Liver (tissue), 9 donors: Measurements from ENCODE around the gene E2F4. TPM values are rescaled to one million over a fixed set of nuclear protein-coding genes. Genes with fewer than 3 reads are reported as not detected.

Experiments
- DNase-seq: peaks from one replicate; pipeline ENCODE4 v3.0.0-alpha.2; 2017; ENCODE audit warnings: low spot score
- H3K27ac ChIP-seq, 2 donors: one replicate each; pipeline ENCODE4 v1.7.0; 2013; ENCODE audit warnings: inconsistent platforms in 2 of 2, low read length in 2 of 2, control low read depth in 1 of 2, low read depth in 1 of 2, mild to moderate bottlenecking in 1 of 2
- H3K27me3 ChIP-seq, 4 donors: one replicate each; pipeline versions ENCODE4 v1.6.1 to v1.7.0; 2013; ENCODE audit warnings: low read length in 3 of 4, inconsistent platforms in 1 of 4, mild to moderate bottlenecking in 1 of 4, moderate library complexity in 1 of 4; ENCODE audit not compliant: control insufficient read depth in 4 of 4, insufficient read depth in 4 of 4
- H3K36me3 ChIP-seq, 4 donors: one replicate each; pipeline versions ENCODE4 v1.6.1 to v1.7.0; 2013; ENCODE audit warnings: low read length in 3 of 4, mild to moderate bottlenecking in 3 of 4, low read depth in 1 of 4, moderate library complexity in 1 of 4; ENCODE audit not compliant: control insufficient read depth in 4 of 4, insufficient read depth in 3 of 4
- H3K4me1 ChIP-seq, 4 donors: one replicate each; pipeline versions ENCODE4 v1.6.1 to v1.7.0; 2013; ENCODE audit warnings: low read length in 3 of 4, mild to moderate bottlenecking in 3 of 4, moderate library complexity in 1 of 4; ENCODE audit not compliant: control insufficient read depth in 4 of 4, insufficient read depth in 4 of 4
- H3K4me3 ChIP-seq, 3 donors: one replicate each; pipeline versions ENCODE4 v1.6.1 to v1.7.0; 2013; ENCODE audit warnings: low read length in 3 of 3, control low read depth in 1 of 3, low read depth in 1 of 3, mild to moderate bottlenecking in 1 of 3
- H3K9ac ChIP-seq, 2 donors: one replicate each; pipeline ENCODE4 v1.7.0; 2013; ENCODE audit warnings: low read length in 2 of 2, mild to moderate bottlenecking in 2 of 2, moderate library complexity in 2 of 2, control low read depth in 1 of 2, low read depth in 1 of 2
- H3K9me3 ChIP-seq, 4 donors: one replicate each; pipeline versions ENCODE4 v1.6.1 to v1.7.0; 2013; ENCODE audit warnings: low read length in 3 of 4; ENCODE audit not compliant: control insufficient read depth in 4 of 4
- ATF3 ChIP-seq: IDR thresholded peaks from 2 replicates; pipeline ENCODE4 v1.6.1; 2016; ENCODE audit warnings: antibody characterized with exemption
- CTCF ChIP-seq: fragments of 150-350 bp; IDR thresholded peaks from 2 replicates; pipeline ENCODE4 v1.5.1; 2017; ENCODE audit warnings: improper control_type of control experiment, low read depth, low read length; ENCODE audit not compliant: missing input control
- EGR1 ChIP-seq, 2 donors: IDR thresholded peaks; 2 replicates each; pipeline ENCODE4 v1.6.1; 2016 to 2018; ENCODE audit warnings: antibody characterized with exemption in 2 of 2, low read depth in 2 of 2
- FOXA1 ChIP-seq: IDR thresholded peaks from 2 replicates; pipeline ENCODE4 v1.6.1; 2016; ENCODE audit warnings: antibody characterized with exemption
- HNF4G ChIP-seq: IDR thresholded peaks from 2 replicates; pipeline ENCODE4 v1.6.1; 2016; ENCODE audit warnings: antibody characterized with exemption
- JUND ChIP-seq, 2 donors: IDR thresholded peaks; 2 replicates each; pipeline ENCODE4 v1.6.1; 2016; ENCODE audit warnings: antibody characterized with exemption in 2 of 2
- RAD21 ChIP-seq, 2 donors: IDR thresholded peaks; 2 replicates each; pipeline ENCODE4 v1.6.1; 2016; ENCODE audit warnings: antibody characterized with exemption in 2 of 2, mild to moderate bottlenecking in 2 of 2
- REST ChIP-seq: IDR thresholded peaks from 2 replicates; pipeline ENCODE4 v1.6.1; 2016; ENCODE audit warnings: antibody characterized with exemption, mild to moderate bottlenecking
- SP1 ChIP-seq: IDR thresholded peaks from 2 replicates; pipeline ENCODE4 v1.6.1; 2018; ENCODE audit warnings: antibody characterized with exemption, mild to moderate bottlenecking
- TAF1 ChIP-seq: conservative IDR thresholded peaks from 2 replicates; pipeline ENCODE4 v1.6.1; 2016; ENCODE audit warnings: antibody characterized with exemption, mild to moderate bottlenecking
- YY1 ChIP-seq: IDR thresholded peaks from 2 replicates; pipeline ENCODE4 v1.6.1; 2016; ENCODE audit warnings: antibody characterized with exemption, mild to moderate bottlenecking
- WGBS: extraction: QIAGEN DNeasy Blood & Tissue Kit; methylation state at CpG from one replicate; pipeline ENCODE4 v1.1.7; 2013; 5-methylcytosine and 5-hydroxymethylcytosine counted together
- polyA plus RNA-seq, 2 donors: library from polyadenylated mRNA; stranded (reverse) in 1 of 2; unstranded in 1 of 2; fragments of 200-250 nt in 1 of 2; fragments of >200 nt in 1 of 2; fragmentation: Nextera tagmentation in 1 of 2; extraction: Ambion mirVana in 1 of 2; gene quantifications; one replicate each; pipeline versions ENCODE4 v1.2.1 to v1.2.3, GENCODE V29; 2013 to 2015
- total RNA-seq, 2 donors: library from RNA; depleted of rRNA; stranded (reverse); fragments of >200 nt; gene quantifications; one replicate each; pipeline ENCODE4 v1.2.3, GENCODE V29; 2014
- donor health status: healthy.
- donor health status: healthy.
- donor health status: healthy.
- donor health status: healthy.
- donor health status: healthy.

E2F4 gene
- total and polyA plus RNA-seq, 4 donors: 18.1 to 107 (median 30.0) TPM

- Histone ChIP-seq H3K9ac (no peak within 1 kb of the TSS), H3K27me3 (no peaks in the 10 kb centered on the region), H3K27ac (no peak within 1 kb of the TSS), H3K36me3 (peaks cover 22 to 64% (median 28%) of the 10 kb centered on the region in 4 donors), H3K9me3 (no peaks in the 10 kb centered on the region), H3K4me1 (peaks cover 0 to 17% (median 6%) of the 10 kb centered on the region in 4 donors), H3K4me3 (peak within 1 kb of the TSS; percentile 35 to 74 (median 49))
- no peak for DNase-seq
- WGBS: 28% methylated on average over 61 of the region's 61 CpGs
- TF ChIP-seq YY1 (no peak), CTCF (peak; percentile 41)
Measured at GRCh38 chr16:67199011-67199807, 7.3 kb downstream of the E2F4 start, which contains the start of gene ELMO3. TSS of gene ELMO3 (plus strand) at chr16:67199131. CDS start at chr16:67199327, 196 bp downstream.

- WGBS: 36% methylated on average over 22 of the region's 22 CpGs
- no peak overlapping the region for H3K27ac ChIP-seq
- H3K4me1 ChIP-seq: peaks cover 0 to 16% (median 6%) of the 10 kb centered on the region in 4 donors
- no peak for DNase-seq
- peak overlapping the region in 1 of 3 donors; percentile 49 for H3K4me3 ChIP-seq
- TF ChIP-seq TAF1 (no peak), SP1 (no peak), CTCF (no peak), HNF4G (no peak), FOXA1 (no peak), EGR1 (IDR thresholded peaks at IDR 0.05; ENCODE audit: low read depth in 2 of 2) (no peak), REST (no peak), ATF3 (no peak), RAD21 (IDR thresholded peaks at IDR 0.05) (no peak), JUND (IDR thresholded peaks at IDR 0.05) (no peak)
- H3K36me3 ChIP-seq: peaks cover 19 to 61% (median 23%) of the 10 kb centered on the region in 4 donors
- no peaks in the 10 kb centered on the region for H3K27me3 ChIP-seq
- no peaks in the 10 kb centered on the region for H3K9me3 ChIP-seq
- H3K9ac ChIP-seq: no peak overlapping the region
Measured at GRCh38 chr16:67199808-67200198, 7.8 kb downstream of the E2F4 start.
